Lower lobe of right lung (tissue), 2 donors: Measurements from ENCODE around the gene NPLOC4. TPM values are rescaled to one million over a fixed set of nuclear protein-coding genes. Genes with fewer than 3 reads are reported as not detected.

Source experiments
- ATAC-seq, 2 donors: fragments of 200-7000 bp; cut with Tn5 transposase; one replicate each; pipeline ENCODE4 v1.9.1; 2020 to 2022; ENCODE audit warnings: mild to moderate bottlenecking in 2 of 2, moderate library complexity in 2 of 2
- DNase-seq: peaks from one replicate; pipeline ENCODE4 v3.0.0-alpha.2; 2020
- H3K27ac ChIP-seq: fragments of 200-600 bp; one replicate; pipeline ENCODE4 v1.8.0; 2022
- H3K27me3 ChIP-seq: fragments of 200-600 bp; one replicate; pipeline ENCODE4 v1.8.0; 2022; ENCODE audit warnings: low read depth
- H3K36me3 ChIP-seq: fragments of 200-600 bp; one replicate; pipeline ENCODE4 v1.8.0; 2022; ENCODE audit warnings: mild to moderate bottlenecking
- H3K4me1 ChIP-seq: fragments of 200-600 bp; one replicate; pipeline ENCODE4 v1.8.0; 2022
- H3K4me3 ChIP-seq: fragments of 200-600 bp; one replicate; pipeline ENCODE4 v1.8.0; 2022; ENCODE audit warnings: mild to moderate bottlenecking
- H3K9me3 ChIP-seq: fragments of 200-600 bp; one replicate; pipeline ENCODE4 v1.8.0; 2022
- intact Hi-C: fragments of 100-400 bp; cut with DNase I; formaldehyde crosslinking; loops from one replicate; pipeline ENCODE4 v1.11.0; 2022
- total RNA-seq: library from RNA; stranded (reverse); fragmentation: NEBNext Ultra II Directional; extraction: Animal tissue kit (Norgen Biotek cat#: 25700); gene quantifications from one replicate; pipeline ENCODE4 v1.2.1, GENCODE V29; 2021
- TF ChIP-seq, protein P1 (sequence below): fragments of 200-600 bp; IDR thresholded peaks from one replicate; pipeline ENCODE4 v1.8.0; 2022; ENCODE audit warnings: antibody characterized with exemption, mild to moderate bottlenecking
- donor health status: DM: no; HTN: yes; CAD: no; lungs with severe emphysema.

NPLOC4 gene
- total RNA-seq, 1 donor from 2014 or later, result 69.6 TPM

DNA sequence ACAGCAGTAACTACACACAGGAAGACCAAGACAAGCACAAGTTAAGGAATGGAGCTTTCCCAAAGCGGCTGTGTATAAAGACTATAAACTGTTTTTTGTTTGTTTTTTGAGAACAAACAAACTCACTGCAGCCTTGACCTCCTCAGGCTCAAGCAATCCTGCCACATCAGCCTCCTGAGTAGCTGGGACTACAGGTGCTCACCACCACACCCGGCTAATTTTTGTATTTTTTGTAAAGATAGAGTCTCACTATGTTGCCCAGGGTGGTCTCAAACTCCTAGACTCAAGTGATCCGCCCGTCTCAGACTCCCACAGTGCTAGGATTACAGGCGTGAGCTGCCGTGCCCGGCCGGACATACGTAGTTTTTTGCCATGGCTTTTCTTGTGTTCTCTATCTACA, 23.5 kb upstream of the NPLOC4 start:
- Histone ChIP-seq H3K4me3 (no peak overlapping the region), H3K27me3 (no peaks in the 10 kb centered on the region), H3K36me3 (peaks cover 11% of the 10 kb centered on the region), H3K9me3 (no peaks in the 10 kb centered on the region), H3K4me1 (peaks cover 10% of the 10 kb centered on the region), H3K27ac (no peak overlapping the region)
- DNase-seq (no peak), ATAC-seq (no peak)
- intact Hi-C loops, result no loop called here
- TF ChIP-seq, protein P1, sequence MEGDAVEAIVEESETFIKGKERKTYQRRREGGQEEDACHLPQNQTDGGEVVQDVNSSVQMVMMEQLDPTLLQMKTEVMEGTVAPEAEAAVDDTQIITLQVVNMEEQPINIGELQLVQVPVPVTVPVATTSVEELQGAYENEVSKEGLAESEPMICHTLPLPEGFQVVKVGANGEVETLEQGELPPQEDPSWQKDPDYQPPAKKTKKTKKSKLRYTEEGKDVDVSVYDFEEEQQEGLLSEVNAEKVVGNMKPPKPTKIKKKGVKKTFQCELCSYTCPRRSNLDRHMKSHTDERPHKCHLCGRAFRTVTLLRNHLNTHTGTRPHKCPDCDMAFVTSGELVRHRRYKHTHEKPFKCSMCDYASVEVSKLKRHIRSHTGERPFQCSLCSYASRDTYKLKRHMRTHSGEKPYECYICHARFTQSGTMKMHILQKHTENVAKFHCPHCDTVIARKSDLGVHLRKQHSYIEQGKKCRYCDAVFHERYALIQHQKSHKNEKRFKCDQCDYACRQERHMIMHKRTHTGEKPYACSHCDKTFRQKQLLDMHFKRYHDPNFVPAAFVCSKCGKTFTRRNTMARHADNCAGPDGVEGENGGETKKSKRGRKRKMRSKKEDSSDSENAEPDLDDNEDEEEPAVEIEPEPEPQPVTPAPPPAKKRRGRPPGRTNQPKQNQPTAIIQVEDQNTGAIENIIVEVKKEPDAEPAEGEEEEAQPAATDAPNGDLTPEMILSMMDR, result no peak

GRCh38 chr17:81659038-81659437, 22.1 kb upstream of the NPLOC4 start:
- Histone ChIP-seq H3K9me3 (no peaks in the 10 kb centered on the region), H3K27ac (no peak overlapping the region), H3K36me3 (no peaks in the 10 kb centered on the region), H3K4me1 (no peaks in the 10 kb centered on the region), H3K4me3 (no peak overlapping the region), H3K27me3 (no peaks in the 10 kb centered on the region)
- intact Hi-C loops, result no loop called here
- DNase-seq, result no peak
- peak in 1 of 2 donors; percentile 41 for ATAC-seq
- TF ChIP-seq, protein P1, result no peak

GRCh38 chr17:81656835-81657234, 19.9 kb upstream of the NPLOC4 start:
- Histone ChIP-seq H3K9me3 (no peaks in the 10 kb centered on the region), H3K27me3 (peaks cover under 1% of the 10 kb centered on the region), H3K27ac (no peak overlapping the region), H3K36me3 (no peaks in the 10 kb centered on the region), H3K4me3 (no peak overlapping the region), H3K4me1 (no peaks in the 10 kb centered on the region)
- intact Hi-C loops, result no loop called here
- ATAC-seq, result no peak
- no peak for DNase-seq
- TF ChIP-seq, protein P1, result no peak

GRCh38 chr17:81656118-81656743, 19.3 kb upstream of the NPLOC4 start, which contains the start of gene PDE6G:
PDE6G (minus strand) TSS chr17:81656542; CDS start chr17:81653305, 3,237 bp downstream.
- Histone ChIP-seq H3K9me3 (no peaks in the 10 kb centered on the region), H3K4me3 (no peak within 1 kb of the TSS), H3K4me1 (no peaks in the 10 kb centered on the region), H3K27ac (no peak within 1 kb of the TSS), H3K36me3 (no peaks in the 10 kb centered on the region), H3K27me3 (peaks cover 6% of the 10 kb centered on the region)
- ATAC-seq, result no peak
- intact Hi-C loops, result no loop called here
- TF ChIP-seq, protein P1, result no peak
- no peak for DNase-seq

DNA sequence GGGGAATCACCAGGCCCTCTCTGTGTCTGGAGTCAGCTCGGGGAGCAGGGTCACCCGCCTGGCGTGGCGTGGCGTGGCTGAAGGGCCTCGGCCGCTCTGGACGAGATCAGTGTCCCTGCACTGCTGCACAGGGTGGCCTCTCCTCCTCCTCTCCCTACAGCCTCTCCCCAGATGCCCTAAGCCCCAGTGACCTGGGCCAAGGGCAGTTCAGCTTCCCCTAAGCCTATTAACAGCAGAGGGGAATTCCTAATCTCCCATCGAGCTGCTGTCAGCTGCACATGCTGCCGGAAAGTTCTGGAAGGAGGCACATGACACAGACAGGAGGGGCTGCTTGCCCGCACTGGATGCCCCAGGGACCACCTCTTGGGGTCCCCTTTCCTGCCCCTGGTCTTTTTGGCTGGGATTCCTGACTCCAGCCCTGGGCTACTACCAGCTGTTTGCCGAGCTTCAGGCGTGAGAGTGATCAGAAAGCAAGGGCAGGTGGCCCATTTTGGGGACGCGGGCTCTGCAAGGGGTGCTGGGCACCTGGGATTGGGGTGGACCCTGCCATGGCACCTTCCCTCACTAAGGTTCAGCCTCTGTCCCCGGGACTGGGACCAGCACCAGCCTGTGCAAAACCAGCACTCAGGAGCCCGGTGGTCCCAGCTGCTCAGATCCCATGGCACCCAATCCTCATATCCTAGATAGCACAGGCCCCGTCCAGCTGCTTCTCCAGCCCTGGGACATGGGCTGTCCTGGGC, 18.6 kb upstream of the NPLOC4 start:
- ATAC-seq, result no peak
- H3K27me3 ChIP-seq, result peaks cover 13% of the 10 kb centered on the region
- no peaks in the 10 kb centered on the region for H3K36me3 ChIP-seq
- intact Hi-C loops, result no loop called here
- H3K4me1 ChIP-seq, result no peaks in the 10 kb centered on the region
- no peaks in the 10 kb centered on the region for H3K9me3 ChIP-seq
- TF ChIP-seq, protein P1, result no peak
- H3K4me3 ChIP-seq, result no peak overlapping the region
- H3K27ac ChIP-seq, result no peak overlapping the region
- no peak for DNase-seq
